ENCODE results near the gene WDR4. TPM values are rescaled to one million over a fixed set of nuclear protein-coding genes. Genes with fewer than 3 reads are reported as not detected.
"Not testable (repeated sequence)": the region's sequence is repeated elsewhere in the genome, so short reads cannot be mapped to it uniquely, and the experiment has no call there.

Gene WDR4
- total and polyA plus RNA-seq, 7 experiments from 2014 or later = 10.4 to 39.1 (median 29.2) TPM

DNA sequence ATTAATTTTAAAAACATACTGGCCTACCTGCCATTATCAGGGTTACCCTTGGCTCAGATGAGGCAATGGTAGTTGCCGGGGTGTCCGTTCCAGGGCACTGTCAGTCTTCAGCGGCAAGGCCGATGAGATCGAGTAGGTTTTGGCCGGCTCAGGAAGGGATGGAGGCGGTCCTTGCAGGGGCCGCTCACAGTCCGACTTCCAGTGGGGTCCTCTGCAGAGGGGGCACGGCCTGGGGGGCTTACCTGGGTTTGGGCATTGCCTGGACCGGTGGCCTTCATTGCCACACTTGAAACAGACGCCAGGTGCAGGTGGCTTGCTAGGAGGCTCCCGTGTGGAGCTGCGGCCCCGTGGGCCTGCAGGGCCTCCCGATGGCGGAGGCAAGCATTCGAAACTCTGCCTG, 43.6 kb upstream of the WDR4 start:
- no peak overlapping the region for H3K4me3 ChIP-seq (ENCODE audit: low read length)
- H3K9me3 Mint-ChIP-seq = peaks cover 0 to 1% (median 0%) of the 10 kb centered on the region in 11 donors
- H3K4me3 Mint-ChIP-seq = no peak overlapping the region
- H3K27ac ChIP-seq (ENCODE audit: low read depth, low read length) = no peak overlapping the region
- no peaks in the 10 kb centered on the region for H3K27me3 ChIP-seq (ENCODE audit: control insufficient read depth in 2 of 2, insufficient read depth in 2 of 2, low read length in 2 of 2)
- POLR2A ChIA-PET = no interaction called here
- H3K36me3 ChIP-seq (ENCODE audit: control insufficient read depth in 2 of 3, insufficient read depth in 3 of 3, low read length in 3 of 3) = no peaks in the 10 kb centered on the region
- H3K9me3 ChIP-seq (ENCODE audit: control insufficient read depth in 2 of 3, low read length in 3 of 3) = no peaks in the 10 kb centered on the region
- H3K27me3 Mint-ChIP-seq = no peaks in the 10 kb centered on the region
- ATAC-seq = no peak
- H3K4me1 ChIP-seq (ENCODE audit: control insufficient read depth in 2 of 2, insufficient read depth in 2 of 2, low read length in 2 of 2) = peaks cover 9 to 17% of the 10 kb centered on the region in 2 donors
- intact Hi-C loops (cut with micrococcal nuclease) = loop anchor here (1.0 to 5.0 kb wide), 4 partner anchors 49 to 724 kb away; partner anchors contain the start of gene PKNOX1 (in 2 of the 2)
- no peak for DNase-seq
- H3K36me3 Mint-ChIP-seq = no peaks in the 10 kb centered on the region
- peaks cover 10 to 25% (median 20%) of the 10 kb centered on the region in 7 donors for H3K4me1 Mint-ChIP-seq
- H3K27ac Mint-ChIP-seq = peak overlapping the region in 1 of 9 donors; percentile 33
- CTCF ChIA-PET = no interaction called here

DNA sequence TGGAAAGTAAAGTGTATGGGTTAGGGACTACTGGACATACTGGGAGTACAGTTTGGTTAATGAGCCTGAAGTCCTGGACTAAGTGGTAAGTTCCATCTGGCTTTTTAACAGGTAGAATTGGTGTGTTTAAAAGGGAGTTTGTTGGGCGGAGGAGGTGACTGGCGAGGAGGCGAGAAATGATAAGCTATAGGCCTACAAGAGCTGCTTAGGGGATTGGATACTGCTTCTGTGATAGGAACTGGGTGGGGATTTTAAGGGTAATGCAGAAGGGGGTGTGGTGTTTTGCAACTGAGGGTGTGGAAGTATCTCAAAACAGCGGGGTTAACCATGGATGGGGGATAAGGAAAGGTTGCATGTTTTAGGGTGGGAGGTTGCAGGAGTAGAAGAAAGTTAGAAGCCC, 42.6 kb upstream of the WDR4 start:
- CTCF ChIA-PET = interaction anchor here (0.6 to 0.7 kb wide), 2 partner anchors 420 to 1754 kb away, joined by 3 read pairs; no protein-coding TSS in a partner anchor
- intact Hi-C loops (cut with micrococcal nuclease) = loop anchor here in 1 of 2 donors (5.0 kb wide), 2 partner anchors 50 to 725 kb away; partner anchors contain the start of gene PKNOX1
- Histone ChIP-seq H3K9me3 (ENCODE audit: control insufficient read depth in 2 of 3, low read length in 3 of 3) (no peaks in the 10 kb centered on the region), H3K4me1 (ENCODE audit: control insufficient read depth in 2 of 2, insufficient read depth in 2 of 2, low read length in 2 of 2) (peaks cover 9 to 17% of the 10 kb centered on the region in 2 donors), H3K4me3 (ENCODE audit: low read length) (no peak overlapping the region), H3K27ac (ENCODE audit: low read depth, low read length) (no peak overlapping the region), H3K36me3 (ENCODE audit: control insufficient read depth in 2 of 3, insufficient read depth in 3 of 3, low read length in 3 of 3) (no peaks in the 10 kb centered on the region), H3K27me3 (ENCODE audit: control insufficient read depth in 2 of 2, insufficient read depth in 2 of 2, low read length in 2 of 2) (no peaks in the 10 kb centered on the region)
- POLR2A ChIA-PET = no interaction called here
- no peaks in the 10 kb centered on the region for H3K27me3 Mint-ChIP-seq
- no peak overlapping the region for H3K4me3 Mint-ChIP-seq
- H3K9me3 Mint-ChIP-seq = peaks cover 0 to 1% (median 0%) of the 10 kb centered on the region in 11 donors
- no peaks in the 10 kb centered on the region for H3K36me3 Mint-ChIP-seq
- H3K4me1 Mint-ChIP-seq = peaks cover 10 to 25% (median 20%) of the 10 kb centered on the region in 7 donors
- no peak overlapping the region for H3K27ac Mint-ChIP-seq
- no peak for DNase-seq
- no peak for ATAC-seq

DNA sequence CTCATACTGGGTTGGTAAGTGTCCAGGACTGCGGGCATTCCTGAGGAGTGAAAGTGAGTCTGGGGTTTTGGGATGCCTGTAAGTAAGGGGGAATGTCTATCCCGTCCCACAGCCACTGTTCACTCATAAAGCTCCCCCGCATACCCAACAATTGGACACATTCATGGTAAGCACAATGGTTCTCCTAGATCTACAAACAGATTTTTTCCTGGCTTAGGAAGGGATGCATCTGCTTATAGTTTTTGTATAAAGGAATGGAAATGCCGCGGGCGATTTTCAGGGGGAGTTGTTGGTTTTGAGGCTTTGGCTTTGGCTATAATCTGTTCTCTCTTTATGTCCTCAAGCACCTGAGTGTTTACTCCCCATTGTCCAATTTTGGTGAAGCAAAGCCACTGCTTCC, 39.0 kb upstream of the WDR4 start:
- Mint-ChIP-seq H3K27ac (peak overlapping the region in 3 of 9 donors; percentile 44 to 69 (median 53)), H3K4me3 (no peak overlapping the region), H3K4me1 (peaks cover 0 to 2% (median 1%) of the 10 kb centered on the region in 7 donors), H3K27me3 (no peaks in the 10 kb centered on the region), H3K36me3 (peaks cover 0 to 4% (median 0%) of the 10 kb centered on the region in 5 donors), H3K9me3 (peaks cover 0 to 1% (median 0%) of the 10 kb centered on the region in 11 donors)
- H3K9me3 ChIP-seq (ENCODE audit: control insufficient read depth in 2 of 3, low read length in 3 of 3) = no peaks in the 10 kb centered on the region
- peaks cover 0 to under 1% (median 0%) of the 10 kb centered on the region in 3 experiments for H3K36me3 ChIP-seq (ENCODE audit: control insufficient read depth in 2 of 3, insufficient read depth in 3 of 3, low read length in 3 of 3)
- no peak overlapping the region for H3K27ac ChIP-seq (ENCODE audit: low read depth, low read length)
- H3K27me3 ChIP-seq (ENCODE audit: control insufficient read depth in 2 of 2, insufficient read depth in 2 of 2, low read length in 2 of 2) = no peaks in the 10 kb centered on the region
- H3K4me1 ChIP-seq (ENCODE audit: control insufficient read depth in 2 of 2, insufficient read depth in 2 of 2, low read length in 2 of 2) = no peaks in the 10 kb centered on the region
- DNase-seq = no peak
- no peak overlapping the region for H3K4me3 ChIP-seq (ENCODE audit: low read length)
- no peak for ATAC-seq
- intact Hi-C loops (cut with micrococcal nuclease) = no loop called here
- ChIA-PET CTCF (no interaction called here), POLR2A (no interaction called here)

DNA sequence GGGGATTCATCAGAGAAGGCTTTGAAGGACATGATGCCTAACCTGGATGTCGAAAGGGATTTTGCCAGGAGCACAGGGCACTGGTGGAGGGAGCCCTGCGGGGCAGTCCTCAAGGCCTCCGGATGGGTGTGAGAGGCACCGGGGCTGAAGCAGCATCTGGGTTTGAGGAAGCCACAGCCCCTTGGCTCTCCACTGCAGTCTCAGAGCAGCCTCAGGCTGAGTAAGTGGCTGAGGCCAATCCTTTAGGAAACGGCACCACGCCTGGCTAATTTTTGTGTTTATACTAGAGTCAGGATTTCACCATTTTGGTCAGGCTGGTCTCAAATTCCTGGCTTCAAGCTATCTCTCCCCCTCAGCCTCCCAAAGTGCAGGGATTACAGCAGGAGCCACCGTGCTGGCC, 34.1 kb upstream of the WDR4 start:
- Mint-ChIP-seq H3K27ac (peak overlapping the region in 3 of 9 donors; percentile 19 to 67 (median 64)), H3K4me3 (no peak overlapping the region), H3K36me3 (peaks cover 0 to 12% (median 7%) of the 10 kb centered on the region in 5 donors), H3K4me1 (no peaks in the 10 kb centered on the region), H3K27me3 (no peaks in the 10 kb centered on the region), H3K9me3 (no peaks in the 10 kb centered on the region)
- DNase-seq (no peak), ATAC-seq (no peak)
- Histone ChIP-seq H3K4me1 (ENCODE audit: control insufficient read depth in 2 of 2, insufficient read depth in 2 of 2, low read length in 2 of 2) (no peaks in the 10 kb centered on the region), H3K27ac (ENCODE audit: low read depth, low read length) (no peak overlapping the region), H3K9me3 (ENCODE audit: control insufficient read depth in 2 of 3, low read length in 3 of 3) (no peaks in the 10 kb centered on the region), H3K36me3 (ENCODE audit: control insufficient read depth in 2 of 3, insufficient read depth in 3 of 3, low read length in 3 of 3) (peaks cover 0 to 39% (median 3%) of the 10 kb centered on the region in 3 experiments), H3K4me3 (ENCODE audit: low read length) (no peak overlapping the region), H3K27me3 (ENCODE audit: control insufficient read depth in 2 of 2, insufficient read depth in 2 of 2, low read length in 2 of 2) (no peaks in the 10 kb centered on the region)
- POLR2A ChIA-PET = interaction anchor here (0.7 kb wide), 1 partner anchor 58 kb away, joined by 3 read pairs; no protein-coding TSS in a partner anchor
- CTCF ChIA-PET = no interaction called here
- intact Hi-C loops (cut with micrococcal nuclease) = no loop called here

DNA sequence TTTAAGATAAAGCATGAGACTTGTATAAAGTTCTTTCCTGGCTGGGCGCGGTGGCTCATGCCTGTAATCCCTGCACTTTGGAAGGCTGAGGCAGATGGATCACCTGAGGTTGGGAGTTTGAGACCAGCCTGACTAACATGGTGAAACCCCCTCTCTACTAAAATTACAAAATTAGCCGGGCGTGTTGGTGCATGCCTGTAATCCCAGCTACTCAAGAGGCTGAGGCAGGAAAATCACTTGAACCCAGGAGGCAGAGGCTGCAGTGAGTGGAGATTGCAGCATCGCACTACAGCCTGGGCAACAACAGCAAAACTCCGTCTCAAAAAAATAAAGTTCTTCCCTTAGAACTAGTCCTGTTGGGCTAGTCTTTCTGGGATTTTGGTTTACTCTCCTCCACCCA, 32.6 kb upstream of the WDR4 start:
- H3K4me3 ChIP-seq (ENCODE audit: low read length); H3K4me1 ChIP-seq (ENCODE audit: control insufficient read depth in 2 of 2, insufficient read depth in 2 of 2, low read length in 2 of 2); intact Hi-C loops (cut with micrococcal nuclease); H3K9me3 ChIP-seq (ENCODE audit: control insufficient read depth in 2 of 3, low read length in 3 of 3); H3K9me3 Mint-ChIP-seq; ATAC-seq; H3K4me3 Mint-ChIP-seq; POLR2A ChIA-PET; H3K4me1 Mint-ChIP-seq; CTCF ChIA-PET; H3K27me3 ChIP-seq (ENCODE audit: control insufficient read depth in 2 of 2, insufficient read depth in 2 of 2, low read length in 2 of 2); H3K27ac ChIP-seq (ENCODE audit: low read depth, low read length); H3K27me3 Mint-ChIP-seq; H3K27ac Mint-ChIP-seq; DNase-seq: not testable (repeated sequence)
- H3K36me3 ChIP-seq (ENCODE audit: control insufficient read depth in 2 of 3, insufficient read depth in 3 of 3, low read length in 3 of 3) = peaks cover under 1 to 43% (median 3%) of the 10 kb centered on the region in 3 experiments
- peaks cover 0 to 14% (median 8%) of the 10 kb centered on the region in 5 donors for H3K36me3 Mint-ChIP-seq

DNA sequence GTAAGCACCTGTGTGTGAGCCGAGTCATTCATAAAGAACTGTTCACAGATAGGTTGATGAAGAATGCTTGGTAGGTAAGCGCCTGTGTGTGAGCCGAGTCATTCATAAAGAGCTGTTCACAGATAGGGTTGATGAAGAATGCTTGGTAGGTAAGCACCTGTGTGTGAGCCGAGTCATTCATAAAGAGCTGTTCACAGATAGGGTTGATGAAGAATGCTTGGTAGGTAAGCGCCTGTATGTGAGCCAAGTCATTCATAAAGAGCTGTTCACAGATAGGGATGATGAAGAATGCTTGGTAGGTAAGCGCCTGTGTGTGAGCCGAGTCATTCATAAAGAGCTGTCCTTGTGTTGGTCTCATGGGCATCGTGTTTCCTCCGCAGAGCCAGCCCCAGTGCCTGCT, 29.1 kb upstream of the WDR4 start:
- ChIA-PET POLR2A (interaction anchor here (0.6 kb wide), 1 partner anchor 54 kb away, joined by 3 read pairs; no protein-coding TSS in a partner anchor), CTCF (interaction anchor here (0.8 kb wide), 1 partner anchor 35 kb away, joined by 3 read pairs; no protein-coding TSS in a partner anchor)
- H3K27me3 ChIP-seq (ENCODE audit: control insufficient read depth in 2 of 2, insufficient read depth in 2 of 2, low read length in 2 of 2); H3K27me3 Mint-ChIP-seq; H3K9me3 ChIP-seq (ENCODE audit: control insufficient read depth in 2 of 3, low read length in 3 of 3); H3K4me3 ChIP-seq (ENCODE audit: low read length); H3K9me3 Mint-ChIP-seq; intact Hi-C loops (cut with micrococcal nuclease); H3K27ac ChIP-seq (ENCODE audit: low read depth, low read length); ATAC-seq; H3K4me1 ChIP-seq (ENCODE audit: control insufficient read depth in 2 of 2, insufficient read depth in 2 of 2, low read length in 2 of 2); H3K4me1 Mint-ChIP-seq; H3K4me3 Mint-ChIP-seq; DNase-seq; H3K27ac Mint-ChIP-seq: not testable (repeated sequence)
- peaks cover 0 to 30% (median 19%) of the 10 kb centered on the region in 5 donors for H3K36me3 Mint-ChIP-seq
- peaks cover 3 to 69% (median 7%) of the 10 kb centered on the region in 3 experiments for H3K36me3 ChIP-seq (ENCODE audit: control insufficient read depth in 2 of 3, insufficient read depth in 3 of 3, low read length in 3 of 3)

DNA sequence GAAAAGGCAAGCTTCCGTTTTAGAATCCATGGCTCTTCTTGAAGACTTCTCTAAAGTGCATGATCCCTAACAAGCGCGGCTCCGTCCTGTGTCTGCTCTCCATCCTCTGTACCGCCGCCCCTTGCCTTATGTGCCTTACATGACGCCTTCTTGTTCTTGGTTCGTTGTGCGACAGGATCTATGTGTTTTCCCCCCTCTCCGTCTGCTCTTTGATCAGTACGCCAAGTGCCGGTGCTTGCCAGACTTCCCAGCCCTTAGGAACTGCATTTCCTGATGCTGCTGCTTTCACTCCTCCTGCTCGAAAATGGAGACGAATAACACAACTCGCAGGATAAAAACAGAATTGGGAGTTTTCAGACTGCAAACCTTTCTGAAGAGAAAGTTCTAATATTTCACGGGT, 26.9 kb upstream of the WDR4 start:
- CTCF ChIA-PET = no interaction called here
- DNase-seq (no peak), ATAC-seq (no peak)
- Mint-ChIP-seq H3K27ac (peak overlapping the region in 1 of 9 donors; percentile 15), H3K27me3 (no peaks in the 10 kb centered on the region), H3K9me3 (peaks cover 0 to 2% (median 0%) of the 10 kb centered on the region in 11 donors), H3K36me3 (peaks cover 0 to 24% (median 19%) of the 10 kb centered on the region in 5 donors), H3K4me3 (no peak overlapping the region), H3K4me1 (peaks cover 0 to 6% (median 3%) of the 10 kb centered on the region in 7 donors)
- Histone ChIP-seq H3K4me3 (ENCODE audit: low read length) (no peak overlapping the region), H3K9me3 (ENCODE audit: control insufficient read depth in 2 of 3, low read length in 3 of 3) (no peaks in the 10 kb centered on the region), H3K27ac (ENCODE audit: low read depth, low read length) (no peak overlapping the region), H3K27me3 (ENCODE audit: control insufficient read depth in 2 of 2, insufficient read depth in 2 of 2, low read length in 2 of 2) (no peaks in the 10 kb centered on the region), H3K4me1 (ENCODE audit: control insufficient read depth in 2 of 2, insufficient read depth in 2 of 2, low read length in 2 of 2) (no peaks in the 10 kb centered on the region), H3K36me3 (ENCODE audit: control insufficient read depth in 2 of 3, insufficient read depth in 3 of 3, low read length in 3 of 3) (peaks cover 3 to 67% (median 7%) of the 10 kb centered on the region in 3 experiments)
- POLR2A ChIA-PET = no interaction called here
- intact Hi-C loops (cut with micrococcal nuclease) = no loop called here
